GM21528 (cell line): Measurements from ENCODE around the gene OAS3.
"Not testable (repeated sequence)": the region's sequence is repeated elsewhere in the genome, so short reads cannot be mapped to it uniquely, and the experiment has no call there.

ENCODE experiments used
- ATAC-seq: cut with Tn5 transposase; IDR thresholded peaks from one replicate; pipeline ENCODE4 v1.9.1; 2021; ENCODE audit warnings: mild to moderate bottlenecking, moderate library complexity; ENCODE audit not compliant: unreplicated experiment, low FRiP score

The OAS3 gene

DNA sequence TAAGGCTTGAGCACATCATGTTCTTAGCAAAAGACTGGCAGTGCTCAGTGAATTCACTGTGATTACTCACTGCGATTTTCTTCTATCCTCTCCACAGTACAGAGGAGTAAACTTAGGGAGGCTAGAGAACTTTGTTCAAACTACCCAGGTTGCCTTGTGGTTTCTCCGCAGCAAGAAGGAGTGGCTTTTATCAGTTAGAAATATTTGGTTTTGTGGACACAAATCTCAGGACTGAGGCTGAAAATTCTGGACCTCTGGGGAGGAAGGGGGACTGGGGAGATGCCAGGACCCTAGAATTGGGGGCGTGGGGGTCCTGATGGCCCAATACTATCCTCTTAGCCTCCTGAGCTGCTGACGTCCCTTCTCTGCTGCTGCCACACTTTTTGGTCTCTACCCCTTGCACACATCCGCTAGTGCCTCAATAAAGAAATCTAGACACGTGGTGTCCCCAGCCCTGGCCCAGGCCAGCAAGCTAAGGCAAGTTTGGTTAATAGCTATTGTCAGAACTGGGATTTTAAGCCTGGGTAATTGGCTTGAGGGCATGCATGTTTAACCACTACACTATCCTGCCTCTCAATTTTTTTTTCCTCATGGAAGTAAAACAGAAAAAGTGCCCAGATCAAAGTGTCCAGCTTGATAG lies 40.9 kb downstream of the OAS3 start:
- ATAC-seq: no peak

- no peak for ATAC-seq
These were observed 42.4 kb downstream of the OAS3 start for GRCh38 chr12:112980491-112981158.

- ATAC-seq: no peak
These were observed 47.5 kb downstream of the OAS3 start for GRCh38 chr12:112985642-112986290.

DNA sequence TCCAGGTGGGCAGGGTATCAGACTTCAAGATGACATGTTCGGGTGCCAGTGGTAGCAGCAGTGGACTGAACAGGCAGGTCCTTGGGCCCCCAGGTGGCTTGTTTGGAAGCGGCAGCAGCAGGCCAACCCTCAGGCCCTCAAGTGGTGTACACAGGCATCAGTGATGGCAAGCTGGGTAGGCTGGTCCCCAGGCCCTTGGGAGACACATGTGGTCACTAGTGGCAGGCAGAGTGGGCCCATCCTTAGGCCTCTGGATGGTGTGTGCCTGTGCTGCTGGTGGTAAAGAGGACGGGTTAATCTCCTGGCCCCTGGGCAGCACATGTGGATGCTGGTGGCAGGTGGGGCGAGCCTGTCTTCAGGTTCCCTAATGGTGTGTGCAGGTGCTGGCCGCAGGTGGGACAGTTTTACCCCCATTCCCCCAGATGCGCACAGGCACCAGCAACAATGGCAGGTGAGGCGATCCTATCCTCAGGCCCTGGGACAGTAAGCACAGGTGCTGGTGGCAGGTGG lies 48.1 kb downstream of the OAS3 start:
- ATAC-seq: no peak

DNA sequence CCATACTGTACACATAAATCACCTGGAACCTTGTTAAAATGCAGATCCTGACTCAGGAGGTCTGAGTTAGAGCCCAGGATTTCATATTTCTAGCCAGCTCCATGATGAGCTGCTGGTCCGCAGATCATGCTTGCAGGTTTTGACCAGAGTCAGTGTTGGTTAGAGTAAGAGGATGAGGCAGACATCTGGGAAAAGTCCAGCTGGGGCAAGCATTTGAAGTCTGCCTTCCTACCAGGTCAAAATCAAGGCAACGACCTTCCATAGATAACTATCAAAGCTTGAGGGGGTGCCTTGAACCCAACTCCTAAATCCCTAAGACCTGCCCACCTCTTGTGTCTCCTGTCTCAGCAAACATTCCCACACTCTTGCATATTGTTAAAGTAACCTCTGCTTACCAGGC lies 49.3 kb downstream of the OAS3 start:
- no peak for ATAC-seq

- ATAC-seq: no peak
These were observed 50.0 kb downstream of the OAS3 start for GRCh38 chr12:112988224-112988623.

DNA sequence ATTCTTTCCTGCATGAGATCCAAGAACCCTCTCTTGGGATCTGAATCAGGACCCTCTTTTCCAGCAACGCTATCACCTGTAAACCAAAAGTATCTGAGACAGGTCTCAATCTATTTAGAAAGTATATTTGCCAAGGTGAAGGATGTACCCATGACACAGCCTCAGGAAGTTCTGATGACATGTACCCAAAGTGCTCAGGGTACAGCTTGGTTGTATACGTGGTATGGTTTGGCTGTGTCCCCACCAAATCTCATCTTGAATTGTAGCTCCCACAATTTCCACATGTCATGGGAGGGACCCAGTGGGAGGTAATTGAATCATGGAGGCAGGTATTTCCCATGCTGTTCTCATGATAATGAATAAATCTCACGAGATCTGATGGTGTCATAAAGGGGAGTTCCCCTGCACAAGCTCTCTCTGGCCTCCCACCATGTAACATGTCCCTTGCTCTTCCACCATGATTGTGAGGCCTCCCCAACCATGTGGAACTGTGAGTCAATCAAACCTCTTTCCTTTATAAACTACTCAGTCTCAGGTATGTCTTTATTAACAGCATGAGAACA lies 50.6 kb downstream of the OAS3 start:
- ATAC-seq: not testable (repeated sequence)

GRCh38 chr12:112989806-112990205 lies 51.5 kb downstream of the OAS3 start:
- ATAC-seq: no peak

DNA sequence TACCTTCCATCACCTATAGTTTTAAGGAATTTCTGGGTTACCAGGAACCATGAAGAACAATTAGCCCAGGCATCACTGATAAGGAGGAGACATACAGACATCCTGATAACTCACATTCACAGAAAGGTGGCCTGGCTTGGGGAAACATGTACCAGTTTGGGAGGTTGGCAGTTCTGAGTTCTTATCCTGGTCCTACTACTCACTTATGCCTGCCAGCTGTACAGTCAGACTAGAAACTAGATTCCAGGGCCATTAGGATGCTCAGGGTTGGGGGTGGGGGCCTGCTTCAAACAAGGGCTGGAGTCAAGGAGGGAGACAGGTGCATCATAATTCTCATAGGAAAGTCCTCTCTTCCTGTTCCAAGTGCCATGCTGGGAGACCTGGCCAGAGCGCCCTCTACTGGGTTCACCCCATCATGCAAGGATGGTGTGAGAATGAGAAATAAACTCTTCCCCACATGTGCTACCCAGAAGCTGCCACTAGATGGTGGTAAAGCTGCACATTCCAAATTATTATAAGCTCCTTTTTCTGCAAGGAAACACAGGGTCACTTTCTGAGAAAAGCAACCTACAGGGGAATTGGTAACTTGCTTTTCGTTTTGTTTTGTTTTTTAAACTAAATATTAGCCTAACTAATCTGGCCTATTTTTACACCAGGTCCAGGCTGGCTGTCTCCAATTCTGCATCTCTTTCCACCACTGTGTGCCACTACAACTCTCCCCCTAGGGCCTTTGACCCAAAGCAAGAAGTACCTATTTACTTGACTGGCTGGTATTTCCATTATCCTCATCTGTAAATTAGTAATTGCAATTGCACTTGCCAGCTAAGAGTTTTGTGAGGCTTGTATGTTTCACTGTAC lies 54.5 kb downstream of the OAS3 start:
- ATAC-seq: no peak

DNA sequence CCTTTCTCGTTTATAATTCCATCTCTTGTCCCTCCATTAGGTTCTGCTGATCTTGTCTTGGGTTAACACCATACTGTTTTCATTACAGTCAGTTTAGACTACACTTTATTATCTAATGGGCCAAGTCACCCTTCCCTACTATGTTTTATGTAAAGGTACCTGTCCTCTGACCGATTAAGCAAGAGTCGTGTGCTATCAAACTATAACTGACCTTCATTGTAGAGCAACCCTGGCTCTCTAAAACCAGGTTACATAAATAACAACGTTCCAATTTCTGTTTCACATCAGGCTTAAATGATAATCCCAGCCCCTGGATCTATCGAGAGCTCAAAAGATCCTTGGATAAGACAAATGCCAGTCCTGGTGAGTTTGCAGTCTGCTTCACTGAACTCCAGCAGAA lies 56.7 kb downstream of the OAS3 start:
- no peak for ATAC-seq

DNA sequence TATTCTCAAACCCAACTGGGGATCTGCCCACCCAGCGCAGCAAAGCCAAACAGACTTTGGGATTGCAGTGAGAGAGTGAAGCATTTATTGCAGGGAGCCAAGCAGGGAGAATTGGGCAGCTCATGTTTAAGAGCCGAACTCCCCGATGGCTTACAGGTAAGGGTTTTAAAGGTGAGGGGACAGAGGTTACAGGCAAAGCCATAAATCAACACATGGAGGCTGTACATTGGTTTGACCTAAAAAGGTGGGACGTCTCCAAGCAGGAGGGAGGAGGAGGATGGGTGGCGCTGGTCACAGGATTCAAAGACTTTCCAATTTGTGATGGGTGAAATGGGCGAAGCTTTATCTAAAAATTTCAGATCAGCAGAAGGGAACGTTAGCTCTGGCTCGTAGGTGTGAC lies 58.2 kb downstream of the OAS3 start:
- ATAC-seq: no peak

GRCh38 chr12:112997506-112997905 lies 59.2 kb downstream of the OAS3 start:
- no peak for ATAC-seq

DNA sequence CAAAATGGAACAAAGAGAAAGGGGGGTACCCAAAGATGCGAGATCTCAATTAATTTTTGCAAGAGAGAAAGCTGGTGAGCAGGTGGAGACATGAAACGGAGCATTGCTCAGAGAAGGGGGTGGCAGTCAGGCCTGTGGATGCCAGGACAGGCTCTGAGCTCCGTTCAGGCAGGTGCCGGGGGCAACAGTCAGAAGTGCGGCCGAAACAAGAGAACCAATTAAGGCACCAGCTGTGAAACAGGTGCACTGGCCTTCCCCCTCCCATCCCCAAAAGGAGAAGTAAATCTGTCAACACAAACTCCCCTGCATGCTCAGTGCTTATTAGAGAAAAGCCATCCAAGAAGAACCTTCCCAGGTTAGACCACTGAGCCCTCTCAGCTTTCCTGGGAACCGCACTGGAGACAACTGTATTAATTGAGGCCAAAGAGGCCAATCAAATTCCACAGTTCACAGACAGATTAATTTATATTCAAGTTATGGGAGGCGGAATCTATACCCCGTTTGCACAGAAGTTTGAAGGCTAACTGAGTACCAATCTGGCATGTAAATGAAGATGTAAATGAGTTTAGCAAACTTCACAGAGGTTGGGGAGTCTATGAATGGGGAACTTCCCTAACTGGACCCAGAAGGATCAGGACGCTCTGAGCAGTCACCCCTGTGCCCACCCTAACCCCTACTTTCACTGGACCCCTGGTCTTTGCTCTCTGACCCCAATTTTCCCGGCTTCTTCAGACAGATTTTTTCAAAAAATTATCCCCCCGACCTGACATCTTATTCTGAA lies 60.9 kb downstream of the OAS3 start:
- peak; percentile 90 for ATAC-seq

DNA sequence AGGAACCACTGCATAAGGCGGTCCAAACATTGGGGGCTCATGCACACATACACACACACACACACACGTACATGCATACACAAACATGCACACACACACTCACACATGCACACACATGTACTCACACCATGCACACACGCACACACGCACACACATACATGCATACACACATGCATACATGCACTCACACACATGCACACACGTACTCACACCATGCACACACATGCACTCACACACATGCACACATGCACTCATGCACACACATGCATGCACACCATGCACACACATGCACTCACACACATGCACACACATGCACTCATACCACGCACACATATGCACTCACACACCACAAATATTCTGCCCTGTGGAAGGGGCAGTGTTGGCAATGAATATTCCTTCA lies 62.2 kb downstream of the OAS3 start:
- no peak for ATAC-seq

GRCh38 chr12:113002155-113002554 lies 63.9 kb downstream of the OAS3 start:
- no peak for ATAC-seq

- no peak for ATAC-seq
These were observed 64.4 kb downstream of the OAS3 start for GRCh38 chr12:113002676-113003075.

GRCh38 chr12:113003636-113004035 lies 65.4 kb downstream of the OAS3 start:
- ATAC-seq: no peak

DNA sequence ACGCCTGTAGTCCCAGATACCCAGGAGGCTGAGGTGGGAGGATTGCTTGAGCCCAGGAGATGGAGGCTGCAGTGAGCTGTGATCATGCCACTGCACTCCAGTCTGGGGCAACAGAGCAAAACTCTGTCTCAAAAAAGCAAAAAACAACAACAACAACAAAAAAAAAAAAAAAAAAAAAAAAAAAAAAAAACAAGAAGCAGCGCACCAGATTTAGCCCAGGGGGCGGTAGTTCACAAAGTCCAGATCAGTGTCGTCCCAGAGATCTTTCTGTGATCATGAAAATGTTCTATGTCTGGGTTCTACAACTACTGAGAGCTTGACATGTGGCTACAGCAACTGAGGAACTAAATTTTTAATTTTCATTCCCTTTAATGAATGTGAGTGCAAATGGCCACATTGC lies 67.5 kb downstream of the OAS3 start:
- no peak for ATAC-seq

DNA sequence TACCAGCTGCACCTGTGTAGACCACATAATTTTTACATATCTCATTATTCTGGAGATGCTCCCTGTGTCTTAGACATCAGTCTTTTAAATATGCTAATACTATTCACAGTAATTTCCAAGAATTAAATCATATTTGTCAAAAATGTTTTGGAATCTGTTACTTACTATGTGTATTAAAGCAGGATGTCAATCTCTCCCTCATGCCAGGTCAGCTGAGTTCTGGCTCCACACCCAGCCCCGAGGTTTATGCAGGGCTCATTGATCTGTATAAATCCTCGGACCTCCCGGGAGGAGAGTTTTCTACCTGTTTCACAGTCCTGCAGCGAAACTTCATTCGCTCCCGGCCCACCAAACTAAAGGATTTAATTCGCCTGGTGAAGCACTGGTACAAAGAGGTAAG lies 67.9 kb downstream of the OAS3 start:
- no peak for ATAC-seq

- no peak for ATAC-seq
These were observed 68.4 kb downstream of the OAS3 start for GRCh38 chr12:113006641-113007040.
